ENCODE measurements around the gene OR2T33.
"Not testable (repeated sequence)": the region's sequence is repeated elsewhere in the genome, so short reads cannot be mapped to it uniquely, and the experiment has no call there.

The OR2T33 gene, protein sequence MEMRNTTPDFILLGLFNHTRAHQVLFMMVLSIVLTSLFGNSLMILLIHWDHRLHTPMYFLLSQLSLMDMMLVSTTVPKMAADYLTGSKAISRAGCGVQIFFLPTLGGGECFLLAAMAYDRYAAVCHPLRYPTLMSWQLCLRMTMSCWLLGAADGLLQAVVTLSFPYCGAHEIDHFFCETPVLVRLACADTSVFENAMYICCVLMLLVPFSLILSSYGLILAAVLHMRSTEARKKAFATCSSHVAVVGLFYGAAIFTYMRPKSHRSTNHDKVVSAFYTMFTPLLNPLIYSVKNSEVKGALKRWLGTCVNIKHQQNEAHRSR

GRCh38 chr1:248277876-248278275, at the start of gene OR2T33:
Gene OR2T33, minus strand, starts transcription at chr1:248277976. Its CDS starts 4,162 bp downstream, at chr1:248273814.
- no peaks in the 10 kb centered on the region for H3K27me3 ChIP-seq (ENCODE audit: control insufficient read depth, insufficient read depth, low read length)
- no peaks in the 10 kb centered on the region for H3K36me3 ChIP-seq (ENCODE audit: control insufficient read depth, insufficient read depth, low read length)
- H3K27ac ChIP-seq (ENCODE audit: low read depth, low read length), result no peak within 1 kb of the TSS
- H3K4me1 ChIP-seq (ENCODE audit: control insufficient read depth, insufficient read depth, low read length), result no peaks in the 10 kb centered on the region
- no peak within 1 kb of the TSS for H3K4me3 ChIP-seq (ENCODE audit: low read depth, low read length)
- H3K9me3 ChIP-seq (ENCODE audit: control insufficient read depth, insufficient read depth, low read length), result peaks cover 86% of the 10 kb centered on the region
- H3K9ac ChIP-seq (ENCODE audit: low read depth, low read length), result no peak within 1 kb of the TSS

DNA sequence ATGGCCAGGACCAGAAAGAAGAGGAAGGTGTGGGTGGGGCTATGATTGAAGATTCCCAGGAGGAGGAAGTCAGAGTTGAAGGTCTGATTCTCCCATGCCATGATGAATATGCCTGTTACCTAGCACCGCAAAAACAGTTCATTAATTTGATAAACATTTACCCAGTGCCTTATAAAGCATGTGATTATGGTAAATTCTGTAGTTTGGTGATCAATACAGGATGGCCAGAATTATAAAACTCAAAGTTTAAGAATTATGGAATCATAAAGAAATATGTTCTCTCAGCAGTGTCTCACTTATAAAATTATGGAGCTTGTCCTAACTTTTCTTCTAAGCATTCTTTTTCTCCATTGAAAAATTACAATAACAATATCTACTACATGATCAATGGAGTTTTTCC, 46.7 kb upstream of the OR2T33 start, which contains the start of gene OR2M7:
OR2M7 (minus strand) TSS at position 101 of the 400 bp plus-strand sequence; CDS start at position 101, 0 bp downstream.
- Histone ChIP-seq H3K4me3 (ENCODE audit: low read depth, low read length) (no peak within 1 kb of the TSS; the same call in 1 of the 2 replicates), H3K27ac (ENCODE audit: low read depth, low read length) (no peak within 1 kb of the TSS), H3K9me3 (ENCODE audit: control insufficient read depth, insufficient read depth, low read length) (peaks cover 88% of the 10 kb centered on the region), H3K27me3 (ENCODE audit: control insufficient read depth, insufficient read depth, low read length) (no peaks in the 10 kb centered on the region), H3K36me3 (ENCODE audit: control insufficient read depth, insufficient read depth, low read length) (no peaks in the 10 kb centered on the region), H3K4me1 (ENCODE audit: control insufficient read depth, insufficient read depth, low read length) (no peaks in the 10 kb centered on the region), H3K9ac (ENCODE audit: low read depth, low read length) (no peak within 1 kb of the TSS)

DNA sequence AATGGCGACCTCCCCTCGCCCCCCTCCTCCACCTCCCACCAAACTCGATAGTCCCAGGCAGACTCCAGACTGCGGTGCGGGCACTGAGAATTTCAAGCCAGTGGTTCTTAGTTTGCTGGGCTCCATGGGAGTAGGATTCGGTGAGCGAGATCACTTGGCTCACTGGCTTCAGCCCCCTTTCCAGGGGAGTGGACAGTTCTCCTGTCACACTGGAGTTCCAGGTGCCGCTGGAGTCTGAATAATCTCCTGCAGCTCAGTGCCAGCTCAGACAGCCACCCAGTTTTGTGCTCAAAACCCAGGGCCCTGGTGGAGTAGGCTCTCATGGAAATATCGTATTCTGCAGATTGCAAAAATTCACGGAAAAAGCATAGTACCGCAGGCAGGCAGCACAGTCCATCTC, 39.0 kb upstream of the OR2T33 start:
- H3K9me3 ChIP-seq (ENCODE audit: control insufficient read depth, insufficient read depth, low read length), result peaks cover 88% of the 10 kb centered on the region
- H3K4me1 ChIP-seq (ENCODE audit: control insufficient read depth, insufficient read depth, low read length), result no peaks in the 10 kb centered on the region
- no peaks in the 10 kb centered on the region for H3K36me3 ChIP-seq (ENCODE audit: control insufficient read depth, insufficient read depth, low read length)
- no peaks in the 10 kb centered on the region for H3K27me3 ChIP-seq (ENCODE audit: control insufficient read depth, insufficient read depth, low read length)
- H3K9ac ChIP-seq (ENCODE audit: low read depth, low read length), result no peak overlapping the region
- H3K4me3 ChIP-seq (ENCODE audit: low read depth, low read length), result no peak overlapping the region
- H3K27ac ChIP-seq (ENCODE audit: low read depth, low read length), result no peak overlapping the region

- peaks cover 86% of the 10 kb centered on the region for H3K9me3 ChIP-seq (ENCODE audit: control insufficient read depth, insufficient read depth, low read length)
- not testable (repeated sequence) for H3K4me1 ChIP-seq (ENCODE audit: control insufficient read depth, insufficient read depth, low read length); H3K36me3 ChIP-seq (ENCODE audit: control insufficient read depth, insufficient read depth, low read length); H3K9ac ChIP-seq (ENCODE audit: low read depth, low read length); H3K4me3 ChIP-seq (ENCODE audit: low read depth, low read length); H3K27ac ChIP-seq (ENCODE audit: low read depth, low read length); H3K27me3 ChIP-seq (ENCODE audit: control insufficient read depth, insufficient read depth, low read length)
Measured at GRCh38 chr1:248306740-248307139, 29.0 kb upstream of the OR2T33 start.

GRCh38 chr1:248306103-248306502, 28.3 kb upstream of the OR2T33 start:
- Histone ChIP-seq H3K4me3 (ENCODE audit: low read depth, low read length) (no peak overlapping the region), H3K4me1 (ENCODE audit: control insufficient read depth, insufficient read depth, low read length) (no peaks in the 10 kb centered on the region), H3K36me3 (ENCODE audit: control insufficient read depth, insufficient read depth, low read length) (no peaks in the 10 kb centered on the region), H3K9ac (ENCODE audit: low read depth, low read length) (no peak overlapping the region), H3K27me3 (ENCODE audit: control insufficient read depth, insufficient read depth, low read length) (no peaks in the 10 kb centered on the region), H3K27ac (ENCODE audit: low read depth, low read length) (no peak overlapping the region), H3K9me3 (ENCODE audit: control insufficient read depth, insufficient read depth, low read length) (peaks cover 88% of the 10 kb centered on the region)

- H3K9ac ChIP-seq (ENCODE audit: low read depth, low read length); H3K36me3 ChIP-seq (ENCODE audit: control insufficient read depth, insufficient read depth, low read length); H3K27me3 ChIP-seq (ENCODE audit: control insufficient read depth, insufficient read depth, low read length); H3K4me3 ChIP-seq (ENCODE audit: low read depth, low read length); H3K27ac ChIP-seq (ENCODE audit: low read depth, low read length); H3K4me1 ChIP-seq (ENCODE audit: control insufficient read depth, insufficient read depth, low read length): not testable (repeated sequence)
- H3K9me3 ChIP-seq (ENCODE audit: control insufficient read depth, insufficient read depth, low read length), result peaks cover 87% of the 10 kb centered on the region
Measured at GRCh38 chr1:248305672-248306071, 27.9 kb upstream of the OR2T33 start.

- no peak within 1 kb of the TSS for H3K27ac ChIP-seq (ENCODE audit: low read depth, low read length)
- no peaks in the 10 kb centered on the region for H3K36me3 ChIP-seq (ENCODE audit: control insufficient read depth, insufficient read depth, low read length)
- H3K4me1 ChIP-seq (ENCODE audit: control insufficient read depth, insufficient read depth, low read length), result no peaks in the 10 kb centered on the region
- no peak within 1 kb of the TSS for H3K4me3 ChIP-seq (ENCODE audit: low read depth, low read length)
- H3K27me3 ChIP-seq (ENCODE audit: control insufficient read depth, insufficient read depth, low read length), result no peaks in the 10 kb centered on the region
- H3K9me3 ChIP-seq (ENCODE audit: control insufficient read depth, insufficient read depth, low read length), result peaks cover 74% of the 10 kb centered on the region
- H3K9ac ChIP-seq (ENCODE audit: low read depth, low read length), result no peak within 1 kb of the TSS
Measured at GRCh38 chr1:248303324-248303723, 25.5 kb upstream of the OR2T33 start, which contains the start of gene OR2T12. Gene OR2T12, minus strand, starts transcription at chr1:248303424. Its CDS starts 7,846 bp downstream, at chr1:248295578.

DNA sequence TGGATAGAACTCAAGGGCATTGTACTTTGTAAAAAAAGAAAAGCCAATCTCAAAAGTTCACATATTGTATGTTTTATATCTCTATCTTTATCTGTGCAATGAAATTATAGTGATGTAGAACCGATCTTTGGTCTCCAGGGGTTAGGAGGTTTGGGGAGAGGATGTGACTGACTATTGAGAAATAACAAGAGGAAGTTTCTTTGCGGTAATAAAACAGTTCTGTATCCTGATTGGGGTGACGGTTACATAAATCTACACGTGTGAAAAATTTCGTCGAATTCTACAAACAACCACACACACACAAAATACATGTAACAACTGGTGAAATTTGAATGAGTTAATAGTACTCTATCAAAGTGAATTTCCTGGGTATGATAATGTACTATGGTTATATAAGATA, 10.6 kb upstream of the OR2T33 start:
- no peak overlapping the region for H3K27ac ChIP-seq (ENCODE audit: low read depth, low read length)
- H3K9me3 ChIP-seq (ENCODE audit: control insufficient read depth, insufficient read depth, low read length), result peaks cover 82% of the 10 kb centered on the region
- H3K36me3 ChIP-seq (ENCODE audit: control insufficient read depth, insufficient read depth, low read length), result no peaks in the 10 kb centered on the region
- H3K27me3 ChIP-seq (ENCODE audit: control insufficient read depth, insufficient read depth, low read length), result no peaks in the 10 kb centered on the region
- no peak overlapping the region for H3K4me3 ChIP-seq (ENCODE audit: low read depth, low read length)
- no peak overlapping the region for H3K9ac ChIP-seq (ENCODE audit: low read depth, low read length)
- H3K4me1 ChIP-seq (ENCODE audit: control insufficient read depth, insufficient read depth, low read length), result no peaks in the 10 kb centered on the region

GRCh38 chr1:248273225-248273624, 4.6 kb downstream of the OR2T33 start:
- H3K9me3 ChIP-seq (ENCODE audit: control insufficient read depth, insufficient read depth, low read length), result peaks cover 73% of the 10 kb centered on the region
- H3K27me3 ChIP-seq (ENCODE audit: control insufficient read depth, insufficient read depth, low read length); H3K27ac ChIP-seq (ENCODE audit: low read depth, low read length); H3K36me3 ChIP-seq (ENCODE audit: control insufficient read depth, insufficient read depth, low read length); H3K4me3 ChIP-seq (ENCODE audit: low read depth, low read length); H3K9ac ChIP-seq (ENCODE audit: low read depth, low read length); H3K4me1 ChIP-seq (ENCODE audit: control insufficient read depth, insufficient read depth, low read length): not testable (repeated sequence)

- Histone ChIP-seq H3K27me3 (ENCODE audit: control insufficient read depth, insufficient read depth, low read length) (no peaks in the 10 kb centered on the region), H3K9ac (ENCODE audit: low read depth, low read length) (no peak overlapping the region), H3K4me3 (ENCODE audit: low read depth, low read length) (no peak overlapping the region), H3K9me3 (ENCODE audit: control insufficient read depth, insufficient read depth, low read length) (peaks cover 81% of the 10 kb centered on the region), H3K27ac (ENCODE audit: low read depth, low read length) (no peak overlapping the region), H3K36me3 (ENCODE audit: control insufficient read depth, insufficient read depth, low read length) (no peaks in the 10 kb centered on the region), H3K4me1 (ENCODE audit: control insufficient read depth, insufficient read depth, low read length) (no peaks in the 10 kb centered on the region)
Measured at GRCh38 chr1:248268178-248268577, 9.6 kb downstream of the OR2T33 start.

DNA sequence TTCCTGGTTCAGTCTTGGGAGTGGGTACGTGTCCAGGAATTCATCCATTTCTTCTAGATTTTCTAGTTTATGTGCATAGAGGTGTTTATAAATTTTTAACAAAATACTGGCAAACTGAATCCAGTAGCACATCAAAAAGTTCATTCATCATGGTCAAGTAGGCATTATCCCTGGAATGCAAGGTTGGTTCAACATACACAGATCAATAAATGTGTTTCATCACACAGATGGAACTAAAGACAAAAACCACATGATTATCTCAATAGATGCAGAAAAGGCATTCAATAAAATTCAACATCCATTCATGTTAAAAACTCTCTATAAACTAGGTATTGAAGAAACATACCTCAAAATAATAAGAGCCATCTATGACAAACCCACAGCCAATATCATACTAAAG, 18.5 kb downstream of the OR2T33 start:
- H3K4me1 ChIP-seq (ENCODE audit: control insufficient read depth, insufficient read depth, low read length); H3K9ac ChIP-seq (ENCODE audit: low read depth, low read length); H3K36me3 ChIP-seq (ENCODE audit: control insufficient read depth, insufficient read depth, low read length); H3K27ac ChIP-seq (ENCODE audit: low read depth, low read length); H3K27me3 ChIP-seq (ENCODE audit: control insufficient read depth, insufficient read depth, low read length); H3K4me3 ChIP-seq (ENCODE audit: low read depth, low read length): not testable (repeated sequence)
- peaks cover 54% of the 10 kb centered on the region for H3K9me3 ChIP-seq (ENCODE audit: control insufficient read depth, insufficient read depth, low read length)
